AG09309 (cell line): ENCODE results near the gene TRIM69.
"Not testable (repeated sequence)": the region's sequence is repeated elsewhere in the genome, so short reads cannot be mapped to it uniquely, and the experiment has no call there.

Source experiments
- DNase-seq: peaks from one replicate; pipeline ENCODE4 v3.0.0-alpha.2; 2010; ENCODE audit warnings: low read depth
- H3K4me3 ChIP-seq: 2 replicates; pipeline ENCODE4 v1.5.1; 2011; ENCODE audit warnings: mild to moderate bottlenecking, low read depth, low read length, moderate library complexity; ENCODE audit not compliant: control insufficient read depth
- TF ChIP-seq, protein P1 (sequence below): IDR thresholded peaks from 2 replicates; pipeline ENCODE4 v1.5.1; 2011; ENCODE audit warnings: mild to moderate bottlenecking, low read depth, low read length, inconsistent platforms; ENCODE audit not compliant: insufficient read depth, control insufficient read depth; ENCODE audit errors: missing control alignments

The TRIM69 gene

DNA sequence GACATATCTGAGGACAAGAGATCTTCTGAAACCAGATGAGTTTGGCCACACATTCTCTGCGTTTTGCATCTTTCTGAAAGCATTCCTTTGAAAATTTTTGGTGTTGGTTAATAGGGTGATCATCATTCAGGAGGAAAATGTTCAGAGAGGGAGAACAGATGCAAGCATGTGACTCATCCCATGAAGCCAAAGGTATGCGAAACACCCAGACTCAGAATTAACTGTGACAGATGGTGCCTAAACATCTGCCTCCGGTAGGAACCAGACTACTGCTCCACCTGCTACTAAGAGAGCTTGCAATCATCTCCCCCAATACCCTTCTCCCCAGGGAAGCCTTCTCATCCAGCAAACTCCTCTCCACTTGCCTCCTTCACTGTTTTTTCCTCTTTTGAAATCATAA is 46.2 kb downstream of the TRIM69 start:
- no peak overlapping the region for H3K4me3 ChIP-seq
- TF ChIP-seq, protein P1, sequence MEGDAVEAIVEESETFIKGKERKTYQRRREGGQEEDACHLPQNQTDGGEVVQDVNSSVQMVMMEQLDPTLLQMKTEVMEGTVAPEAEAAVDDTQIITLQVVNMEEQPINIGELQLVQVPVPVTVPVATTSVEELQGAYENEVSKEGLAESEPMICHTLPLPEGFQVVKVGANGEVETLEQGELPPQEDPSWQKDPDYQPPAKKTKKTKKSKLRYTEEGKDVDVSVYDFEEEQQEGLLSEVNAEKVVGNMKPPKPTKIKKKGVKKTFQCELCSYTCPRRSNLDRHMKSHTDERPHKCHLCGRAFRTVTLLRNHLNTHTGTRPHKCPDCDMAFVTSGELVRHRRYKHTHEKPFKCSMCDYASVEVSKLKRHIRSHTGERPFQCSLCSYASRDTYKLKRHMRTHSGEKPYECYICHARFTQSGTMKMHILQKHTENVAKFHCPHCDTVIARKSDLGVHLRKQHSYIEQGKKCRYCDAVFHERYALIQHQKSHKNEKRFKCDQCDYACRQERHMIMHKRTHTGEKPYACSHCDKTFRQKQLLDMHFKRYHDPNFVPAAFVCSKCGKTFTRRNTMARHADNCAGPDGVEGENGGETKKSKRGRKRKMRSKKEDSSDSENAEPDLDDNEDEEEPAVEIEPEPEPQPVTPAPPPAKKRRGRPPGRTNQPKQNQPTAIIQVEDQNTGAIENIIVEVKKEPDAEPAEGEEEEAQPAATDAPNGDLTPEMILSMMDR = no peak
- no peak for DNase-seq

- DNase-seq = not testable (repeated sequence)
- peak overlapping the region; percentile 63; the same call in 1 of the 2 replicates for H3K4me3 ChIP-seq
Measured at GRCh38 chr15:44784918-44785274, 48.6 kb downstream of the TRIM69 start.

GRCh38 chr15:44788748-44789147 is 52.4 kb downstream of the TRIM69 start:
- no peak for DNase-seq
- H3K4me3 ChIP-seq = no peak overlapping the region
- TF ChIP-seq, protein P1 = no peak

DNA sequence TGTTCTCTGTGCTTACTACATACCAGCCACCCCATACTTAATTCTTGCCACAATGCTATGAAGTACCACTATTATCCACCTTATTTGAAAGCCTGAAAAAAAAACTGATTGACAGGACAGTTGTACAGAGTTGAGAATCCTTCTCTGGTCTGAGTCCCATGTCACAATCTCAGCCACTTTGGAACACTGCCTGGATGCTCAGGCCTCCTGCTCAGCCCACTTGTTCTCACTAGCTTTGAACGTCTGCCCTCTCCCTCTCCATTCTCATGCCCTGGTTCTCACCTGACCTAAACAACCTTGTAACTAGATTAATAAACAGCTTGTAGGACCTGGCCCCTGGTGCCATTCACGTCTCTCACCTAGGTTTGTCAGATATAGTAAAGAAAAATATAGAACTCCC is 53.9 kb downstream of the TRIM69 start:
- H3K4me3 ChIP-seq = no peak overlapping the region

DNA sequence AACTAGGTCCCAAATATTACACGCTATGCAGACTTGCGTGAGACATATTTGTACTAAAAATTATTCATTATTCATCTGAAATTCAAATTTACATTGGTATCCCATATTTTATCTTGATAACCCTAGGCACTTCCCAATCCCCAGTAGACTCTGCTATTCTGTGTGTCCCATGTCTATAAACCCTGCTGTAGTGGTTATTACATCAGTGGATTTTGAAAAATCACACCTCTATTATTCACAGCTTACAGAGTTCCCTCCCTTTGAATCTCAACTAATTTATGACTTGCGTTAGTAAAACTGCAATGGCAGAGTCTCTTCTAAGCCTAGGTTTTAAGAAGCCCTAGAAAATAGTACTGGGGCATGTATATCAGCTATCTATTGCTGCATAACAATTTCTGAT is 54.3 kb downstream of the TRIM69 start:
- H3K4me3 ChIP-seq = no peak overlapping the region
- TF ChIP-seq, protein P1 = no peak
- DNase-seq = no peak

More for the DNA sequence above, 53.9 kb downstream of the TRIM69 start:
- TF ChIP-seq, protein P1 = no peak
- DNase-seq = no peak

DNA sequence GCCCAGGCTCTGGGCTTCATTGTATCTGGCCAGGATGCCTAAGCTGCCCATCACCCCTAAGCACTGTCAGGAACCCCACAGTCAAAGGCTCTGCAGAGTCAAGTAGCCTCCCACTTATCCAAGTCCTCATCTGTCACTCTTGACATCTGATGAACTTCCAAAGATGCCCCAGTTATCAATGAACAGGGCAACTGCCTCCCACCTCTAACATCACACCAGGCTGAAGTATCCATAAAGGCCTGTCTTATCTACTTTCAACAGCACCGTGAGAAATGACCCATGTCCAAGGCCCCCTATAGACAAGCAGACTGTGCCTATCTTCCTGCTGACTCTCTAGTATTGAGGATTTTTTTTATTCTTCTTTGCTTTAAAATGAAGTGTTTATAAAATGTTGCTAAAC is 56.4 kb downstream of the TRIM69 start:
- no peak for DNase-seq
- TF ChIP-seq, protein P1 = no peak
- H3K4me3 ChIP-seq = no peak overlapping the region

GRCh38 chr15:44794072-44794471 is 57.7 kb downstream of the TRIM69 start:
- TF ChIP-seq, protein P1 = no peak
- no peak for DNase-seq
- no peak overlapping the region for H3K4me3 ChIP-seq
